ENCODE measurements around the gene MINDY4.

Gene MINDY4

DNA sequence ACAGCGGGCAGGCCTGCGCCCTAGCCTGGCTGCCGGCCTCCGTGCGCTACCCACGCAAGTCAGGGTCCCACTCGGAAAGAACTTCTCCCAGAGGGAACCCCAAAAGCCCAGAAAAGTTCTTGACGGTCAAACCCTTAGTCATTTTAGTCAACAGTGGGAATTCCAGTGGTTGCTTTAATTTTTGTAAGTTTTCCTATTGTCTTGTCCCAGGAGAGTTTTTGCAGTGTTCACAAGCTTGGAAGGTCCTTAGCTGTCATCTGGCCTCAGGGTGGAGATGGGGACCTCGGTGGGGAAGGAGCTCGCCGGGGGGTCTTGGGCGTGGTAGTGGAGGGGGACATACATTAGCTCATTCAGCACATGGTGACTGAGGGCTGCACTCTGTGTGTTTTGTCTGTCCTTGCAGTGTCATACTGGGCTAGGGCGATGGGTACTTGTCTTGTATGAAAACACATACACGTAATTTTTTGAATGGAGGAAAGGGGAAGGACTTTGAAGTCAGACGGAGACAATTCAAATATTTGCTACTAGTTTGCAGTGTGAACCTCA lies 736 bp downstream of the MINDY4 start:
- no peak for DNase-seq (ENCODE audit: low read depth in 3 of 3, low spot score in 1 of 3)

DNA sequence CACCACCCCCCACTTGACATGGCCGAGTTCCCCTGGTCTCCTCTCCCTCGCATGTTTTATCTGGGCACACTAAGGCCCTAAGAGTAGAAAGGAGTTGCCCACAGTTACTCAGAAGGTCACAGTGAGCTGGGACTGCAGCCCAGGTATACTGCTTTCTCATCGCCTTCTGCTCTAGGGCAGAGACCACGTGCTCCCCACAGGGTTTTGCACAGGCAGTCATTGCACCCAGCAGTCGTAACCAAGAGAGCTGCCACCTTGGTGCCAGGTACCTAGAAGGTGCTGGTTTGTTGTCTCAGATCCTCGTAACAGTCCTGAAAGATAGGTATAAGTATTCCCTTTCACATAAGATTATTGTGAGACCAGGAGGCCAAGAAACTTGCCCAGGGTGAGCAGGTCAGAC lies 1.8 kb downstream of the MINDY4 start:
- DNase-seq (ENCODE audit: low read depth in 3 of 3, low spot score in 1 of 3): no peak

DNA sequence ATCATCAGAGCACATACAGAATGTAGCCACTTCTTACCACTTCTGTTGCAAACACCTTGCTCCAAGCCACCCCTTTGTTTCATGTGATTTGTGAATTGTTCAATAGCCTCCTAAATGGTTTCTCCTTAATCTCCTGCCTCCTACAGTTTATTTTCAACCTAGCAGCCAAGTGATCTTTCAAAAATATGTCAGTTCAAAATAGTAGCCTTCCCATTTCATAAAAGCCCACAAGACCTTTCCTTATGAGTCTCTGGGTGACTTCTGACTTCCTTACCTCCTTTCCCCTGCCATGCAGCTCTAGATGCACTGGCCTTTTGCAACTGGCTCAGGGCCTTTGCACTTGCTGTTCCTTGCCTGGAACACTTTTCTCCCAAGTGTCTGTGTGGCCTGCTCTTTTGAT lies 4.8 kb downstream of the MINDY4 start:
- no peak for DNase-seq (ENCODE audit: low read depth in 3 of 3, low spot score in 1 of 3)

DNA sequence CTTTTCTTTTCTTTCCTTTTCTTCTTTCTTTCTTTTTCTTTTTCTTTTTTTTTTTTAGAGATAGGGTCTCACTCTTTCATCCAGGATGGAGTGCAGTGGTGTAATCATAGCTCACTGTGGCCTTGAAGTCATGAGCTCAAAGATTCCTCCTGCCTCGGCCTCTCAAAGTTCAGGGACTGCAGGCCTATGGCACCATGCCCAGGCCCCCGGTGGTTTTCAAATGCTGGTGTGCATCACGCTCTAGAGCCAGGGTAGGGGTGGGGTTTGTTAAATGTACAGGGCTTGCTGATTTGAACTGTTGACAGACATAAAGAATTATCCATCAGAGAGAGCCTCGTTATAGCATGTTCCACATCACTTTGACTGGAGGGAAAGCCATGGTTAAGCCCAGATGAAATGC lies 5.8 kb downstream of the MINDY4 start:
- no peak for DNase-seq (ENCODE audit: low read depth in 3 of 3, low spot score in 1 of 3)

DNA sequence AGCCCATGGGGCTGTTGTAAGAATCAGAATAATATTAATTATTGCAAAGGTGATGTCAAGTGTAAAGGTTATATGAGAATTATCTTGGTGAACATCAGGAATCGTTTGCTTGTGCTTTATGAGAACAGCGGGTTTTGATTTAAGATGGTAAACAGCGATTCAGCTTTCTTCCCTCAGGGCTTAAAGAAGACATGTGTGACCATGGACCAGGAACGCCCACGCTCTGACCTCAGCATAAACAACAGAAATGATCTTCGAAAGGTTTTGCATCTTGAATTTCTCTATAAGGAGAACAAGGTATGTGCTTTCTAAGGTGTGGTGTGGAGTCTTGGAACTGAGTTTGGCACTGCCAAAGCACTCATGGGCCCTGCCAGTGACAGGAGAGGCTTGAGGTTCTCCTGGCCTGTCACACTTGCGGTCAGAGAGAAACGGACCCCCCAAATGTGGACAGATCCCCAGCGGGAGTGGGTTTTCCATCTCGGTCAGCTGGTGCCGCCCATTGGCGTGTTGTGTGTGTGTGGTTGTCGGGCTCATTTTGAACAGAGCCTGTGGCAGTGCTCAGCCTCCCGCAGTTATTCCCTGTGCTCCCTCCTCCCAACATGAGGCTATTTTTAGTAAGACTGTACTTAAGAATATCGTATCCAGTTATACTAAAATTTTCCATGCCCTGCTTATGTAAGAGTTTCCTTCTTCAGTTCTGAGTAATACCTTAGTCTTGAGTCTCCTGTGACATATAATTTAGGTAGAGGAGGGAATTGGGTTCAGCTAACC lies 7.2 kb downstream of the MINDY4 start:
- no peak for DNase-seq (ENCODE audit: low read depth in 3 of 3, low spot score in 1 of 3)

DNA sequence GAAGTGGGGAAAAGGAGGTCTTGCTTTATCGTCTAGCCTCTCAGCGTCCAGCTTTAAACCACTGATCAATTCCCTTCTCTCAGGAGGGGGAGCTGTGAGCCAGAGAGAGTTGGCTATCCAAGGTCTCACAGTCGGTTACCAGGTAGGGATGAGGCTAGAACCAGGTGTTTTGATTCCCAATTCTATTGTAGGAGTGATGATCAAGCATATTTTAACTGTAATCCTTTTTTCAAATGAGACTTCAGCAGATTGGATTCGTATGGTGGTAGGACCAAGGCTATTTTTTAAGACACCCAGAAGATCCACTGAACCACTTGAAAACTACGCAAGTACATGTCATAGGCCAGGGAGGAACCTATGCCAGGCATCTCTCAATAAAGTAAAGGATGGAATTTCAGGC lies 8.4 kb downstream of the MINDY4 start:
- DNase-seq (ENCODE audit: low read depth in 3 of 3, low spot score in 1 of 3): no peak

DNA sequence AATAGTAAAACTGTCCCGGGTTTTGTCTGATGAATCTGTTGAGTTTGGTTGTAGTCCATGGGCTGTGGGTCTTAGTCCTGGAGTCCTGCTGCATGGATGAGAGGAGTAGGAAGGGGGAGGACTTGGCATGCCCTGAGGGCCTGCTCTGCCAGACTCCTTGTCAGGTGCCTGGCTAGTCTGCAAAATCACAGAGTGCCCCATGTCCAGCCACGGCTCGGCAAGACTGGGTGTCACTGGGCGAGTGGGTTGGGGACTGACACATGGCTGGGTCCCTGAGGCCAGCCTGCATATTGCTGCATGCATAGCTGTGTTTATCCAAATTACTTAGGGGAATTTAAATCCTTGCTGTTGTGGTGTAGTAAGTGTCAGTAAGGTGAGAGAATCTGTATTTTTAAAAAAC lies 9.7 kb downstream of the MINDY4 start:
- no peak for DNase-seq (ENCODE audit: low read depth in 3 of 3, low spot score in 1 of 3)

DNA sequence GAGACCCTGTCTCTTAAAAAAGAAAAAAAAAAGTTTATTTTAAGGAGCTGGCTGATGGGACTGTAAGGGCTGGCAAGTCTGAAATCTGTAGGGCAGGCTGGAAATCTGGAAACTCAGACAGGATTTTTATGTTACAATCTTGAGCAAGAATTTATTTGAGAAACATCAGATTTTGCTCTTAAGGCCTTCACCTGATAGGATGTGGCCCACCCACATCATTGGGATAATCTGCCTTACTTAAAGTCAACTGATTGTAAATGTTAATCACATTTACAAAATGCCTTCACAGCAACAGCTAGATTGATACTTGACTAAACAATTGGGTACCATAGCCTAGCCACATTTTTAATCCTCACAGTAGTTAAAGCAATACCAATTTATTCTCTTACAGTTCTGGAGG lies 11.5 kb downstream of the MINDY4 start:
- DNase-seq (ENCODE audit: low read depth in 3 of 3, low spot score in 1 of 3): no peak

DNA sequence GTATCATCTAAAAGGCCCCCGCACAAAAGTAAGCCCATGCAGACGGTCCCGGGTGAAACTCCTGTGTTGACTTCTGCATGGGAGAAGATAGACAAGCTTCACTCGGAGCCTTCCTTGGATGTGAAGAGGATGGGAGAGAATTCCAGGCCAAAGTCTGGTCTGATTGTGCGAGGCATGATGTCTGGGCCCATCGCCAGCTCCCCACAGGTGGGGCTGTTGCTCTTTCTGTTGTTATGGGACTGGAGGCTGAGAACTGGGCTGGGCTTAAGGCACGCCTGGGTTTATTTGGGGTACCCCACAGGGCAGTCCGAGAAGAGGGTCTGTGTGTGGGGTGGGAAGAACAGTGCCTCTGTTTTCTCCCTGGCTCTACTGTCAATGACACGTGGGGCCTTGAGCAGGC lies 14.6 kb downstream of the MINDY4 start:
- DNase-seq (ENCODE audit: low read depth in 3 of 3, low spot score in 1 of 3): no peak

DNA sequence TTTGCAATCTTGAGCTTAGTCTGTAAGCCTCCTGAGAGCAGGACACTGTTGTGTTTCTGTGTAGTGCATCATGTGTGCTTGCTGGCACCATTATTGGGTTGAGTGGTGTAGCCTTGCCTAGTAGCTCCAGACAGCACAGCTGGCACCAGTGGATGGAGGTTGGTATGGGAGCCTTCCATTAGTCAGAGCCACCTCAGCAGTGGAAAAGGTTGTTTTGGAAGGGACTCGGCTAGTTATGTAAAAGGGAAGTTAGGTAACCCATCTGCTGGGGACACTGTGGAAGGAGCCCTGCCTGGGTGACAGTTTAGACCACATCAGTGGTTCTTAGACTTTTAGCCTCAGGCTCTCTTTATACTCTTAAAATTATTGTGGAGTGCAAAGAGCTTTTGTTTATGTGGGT lies 16.3 kb downstream of the MINDY4 start:
- no peak for DNase-seq (ENCODE audit: low read depth in 3 of 3, low spot score in 1 of 3)

DNA sequence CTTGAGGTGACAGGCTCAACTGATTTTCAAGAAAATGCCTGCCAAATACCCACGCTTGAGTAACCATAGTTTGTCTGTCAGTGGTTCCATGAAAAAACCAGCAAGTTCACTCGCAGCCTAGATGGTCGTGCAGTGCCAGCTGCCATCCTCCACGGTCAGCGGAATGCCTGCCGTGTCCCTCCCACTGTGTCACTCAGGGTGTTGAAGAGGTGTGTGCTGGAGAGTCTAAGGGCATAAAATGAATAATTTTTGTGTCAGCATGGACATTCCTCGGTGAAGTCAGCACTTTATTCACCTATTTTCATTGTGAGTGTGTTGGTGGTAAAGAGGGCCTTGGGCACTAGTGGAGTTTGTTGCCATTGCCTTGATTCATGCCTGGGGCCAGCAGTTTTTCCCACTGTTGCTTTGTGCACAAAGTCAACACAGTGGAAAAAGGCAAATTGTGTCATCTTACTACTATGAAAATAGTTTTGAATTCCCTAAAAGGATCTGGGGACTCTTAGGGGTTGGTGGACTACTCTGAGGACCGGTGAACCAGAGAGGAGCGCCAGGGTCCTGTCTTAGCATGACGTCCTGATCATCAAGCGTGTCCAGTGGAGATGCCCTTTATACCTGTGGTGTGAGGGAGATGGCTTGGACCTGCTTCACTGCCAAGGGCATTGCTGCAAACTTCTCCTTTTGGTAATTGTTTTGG lies 17.6 kb downstream of the MINDY4 start:
- no peak for DNase-seq (ENCODE audit: low read depth in 3 of 3, low spot score in 1 of 3)

DNA sequence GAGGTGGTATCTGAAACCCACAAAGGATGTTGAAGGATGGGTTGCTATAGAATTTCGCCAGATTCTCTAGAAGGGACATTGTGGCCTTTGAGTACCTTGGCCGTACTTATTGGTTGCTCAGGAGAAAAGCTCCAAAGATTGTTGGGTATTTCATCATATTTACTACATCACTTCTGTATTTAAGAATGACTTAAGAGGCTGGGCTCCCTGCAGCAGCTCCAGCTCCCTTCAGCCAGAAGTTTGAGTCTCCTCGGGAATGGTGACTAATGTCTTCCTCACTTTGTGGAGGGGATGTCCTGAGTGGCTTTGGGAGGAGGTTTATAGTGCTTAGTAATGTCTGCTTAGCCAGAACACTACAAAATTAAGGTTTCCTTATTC lies 18.1 kb downstream of the MINDY4 start:
- DNase-seq (ENCODE audit: low read depth in 3 of 3, low spot score in 1 of 3): no peak

DNA sequence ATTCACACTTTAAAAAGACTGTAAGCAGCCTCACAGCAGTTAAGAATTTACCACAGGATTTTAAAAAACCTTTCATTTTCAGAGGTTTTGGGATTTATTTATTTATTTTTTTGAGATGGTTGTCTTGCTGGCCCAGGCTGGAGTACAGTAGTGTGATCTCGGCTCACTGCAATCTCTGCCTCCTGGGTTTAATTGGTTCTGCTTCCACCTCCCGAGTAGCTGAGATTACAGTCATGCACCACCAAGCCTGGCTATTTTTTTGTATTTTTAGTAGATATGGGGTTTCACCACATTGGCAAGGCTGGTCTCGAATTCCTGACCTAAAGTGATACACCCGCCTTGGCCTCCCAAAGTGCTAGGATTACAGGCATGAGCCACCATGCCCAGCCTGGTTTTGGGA lies 19.1 kb downstream of the MINDY4 start:
- no peak for DNase-seq (ENCODE audit: low read depth in 3 of 3, low spot score in 1 of 3)

DNA sequence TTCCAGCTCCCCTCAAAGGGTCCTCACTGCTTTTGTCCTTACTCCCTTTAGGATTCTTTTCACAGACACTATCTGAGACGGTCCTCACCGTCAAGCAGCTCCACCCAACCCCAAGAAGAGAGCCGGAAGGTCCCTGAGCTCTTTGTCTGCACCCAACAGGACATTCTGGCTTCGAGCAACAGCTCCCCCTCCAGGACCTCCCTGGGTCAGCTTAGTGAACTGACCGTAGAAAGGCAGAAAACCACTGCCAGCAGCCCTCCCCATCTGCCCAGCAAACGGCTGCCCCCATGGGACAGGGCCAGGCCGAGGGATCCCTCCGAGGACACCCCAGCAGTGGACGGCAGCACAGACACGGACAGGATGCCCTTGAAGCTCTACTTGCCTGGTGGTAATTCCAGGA lies 19.9 kb downstream of the MINDY4 start:
- no peak for DNase-seq (ENCODE audit: low read depth in 3 of 3, low spot score in 1 of 3)

DNA sequence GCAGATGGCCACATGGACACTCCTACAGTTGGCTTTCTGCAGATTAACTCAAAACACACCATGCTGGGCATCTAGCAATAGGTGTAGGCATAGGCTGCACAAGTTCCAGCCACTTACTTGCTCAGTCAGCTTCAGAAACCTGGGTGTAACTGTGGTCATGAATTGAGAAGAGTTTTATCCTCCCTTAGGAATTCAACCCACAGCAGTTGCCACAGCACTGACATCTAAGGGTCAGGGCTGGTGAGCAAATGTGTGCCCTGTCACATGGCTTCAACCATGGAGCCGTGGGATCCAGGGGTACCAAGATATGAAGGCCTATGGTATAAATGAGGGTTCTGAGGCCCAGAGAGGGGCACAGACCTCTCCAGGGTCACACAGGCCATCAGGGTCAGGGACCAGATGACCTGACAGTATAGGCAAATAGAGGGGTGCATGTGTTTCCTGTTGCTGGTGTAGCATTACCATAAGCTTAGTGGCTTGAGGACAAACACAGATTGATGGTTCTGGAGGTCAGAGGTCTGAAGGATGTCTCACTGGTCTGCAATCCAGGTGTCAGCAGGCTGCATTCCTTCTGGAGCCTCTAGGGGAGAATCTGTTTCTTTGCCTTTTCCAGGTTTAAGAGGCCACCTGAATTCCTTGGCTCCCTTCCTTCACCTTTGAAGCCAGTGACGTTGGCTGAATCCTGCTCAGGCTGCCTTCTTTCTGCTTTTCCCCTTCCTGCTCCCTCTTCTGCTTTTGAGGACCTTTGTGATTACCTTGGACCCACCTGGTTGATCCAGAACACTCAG lies 24.1 kb downstream of the MINDY4 start:
- DNase-seq (ENCODE audit: low read depth in 3 of 3, low spot score in 1 of 3): no peak

DNA sequence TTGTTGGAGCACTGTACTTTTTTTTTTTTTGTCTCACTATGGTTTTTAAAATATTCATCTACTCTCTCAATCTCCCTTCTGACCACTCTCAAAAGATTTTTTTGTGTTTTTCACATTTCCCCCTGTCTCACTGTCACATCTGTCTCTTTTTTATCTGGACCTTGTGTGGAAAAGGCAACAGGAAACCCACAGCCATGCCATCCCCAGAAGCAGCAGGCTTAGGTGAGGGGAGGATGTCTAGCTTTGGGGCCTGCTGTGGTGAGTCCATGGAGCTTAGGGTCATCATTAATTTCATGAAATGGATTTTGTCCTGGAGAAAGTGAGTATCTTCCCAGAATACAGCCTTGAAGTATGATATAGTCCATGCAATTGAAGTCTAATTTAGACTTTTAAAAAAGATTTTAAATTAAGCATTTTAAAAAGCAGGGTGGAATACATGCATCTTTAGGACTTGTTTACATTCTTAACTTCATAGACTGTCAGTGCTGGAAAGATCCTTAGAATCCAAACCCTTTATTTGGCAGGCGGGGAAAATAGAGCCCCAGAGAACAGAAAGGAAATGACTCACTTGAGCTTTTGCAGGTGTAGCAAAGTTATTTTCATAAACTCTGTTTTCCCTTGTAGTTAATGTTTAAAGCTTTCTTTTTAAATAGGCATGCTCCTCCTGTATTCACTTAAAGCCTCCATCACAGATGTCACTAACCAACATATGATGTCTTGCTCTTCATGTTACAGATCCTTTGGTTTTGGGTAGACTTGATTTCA lies 25.1 kb downstream of the MINDY4 start:
- DNase-seq (ENCODE audit: low read depth in 3 of 3, low spot score in 1 of 3): no peak

DNA sequence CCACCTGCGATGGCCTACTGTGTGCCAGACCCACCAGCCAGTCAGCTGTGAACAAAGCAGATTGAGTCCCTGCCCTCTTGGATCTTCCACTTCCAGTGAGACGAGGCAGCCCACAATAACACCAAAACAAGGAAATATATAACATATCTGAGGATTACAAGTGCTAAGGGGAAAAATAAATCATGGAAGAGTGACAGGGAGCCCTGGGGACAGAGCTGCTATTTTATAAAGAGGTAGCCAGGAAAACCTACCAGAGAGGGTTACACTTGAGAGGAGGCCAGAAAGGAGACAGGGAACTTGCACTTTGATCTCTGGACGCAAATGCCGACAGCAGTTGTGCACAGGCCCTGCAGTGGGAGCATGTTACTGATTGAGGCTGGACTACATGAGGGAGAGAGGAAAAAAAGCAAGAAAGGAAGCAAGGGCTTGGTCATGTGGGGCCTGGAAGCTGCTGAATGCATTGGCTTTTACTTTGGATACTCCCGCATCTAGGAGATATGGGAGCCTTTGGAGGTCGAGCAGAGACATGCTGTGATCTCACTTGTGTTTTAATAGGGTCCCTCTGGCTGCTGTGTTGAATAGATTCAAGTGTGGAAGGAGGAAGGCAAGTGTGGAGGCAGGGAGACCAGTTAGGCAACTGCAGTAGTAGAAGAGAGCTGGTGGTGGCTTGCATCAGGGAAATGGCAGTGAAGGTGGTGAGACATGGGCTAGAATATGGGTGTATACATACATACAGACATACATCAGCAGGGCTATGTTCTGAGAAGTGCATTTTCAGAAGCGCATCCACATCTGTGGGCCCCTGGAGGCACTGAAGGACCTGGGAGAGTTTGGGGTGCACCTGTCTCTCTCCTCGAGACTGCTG lies 26.2 kb downstream of the MINDY4 start:
- DNase-seq (ENCODE audit: low read depth in 3 of 3, low spot score in 1 of 3): no peak

DNA sequence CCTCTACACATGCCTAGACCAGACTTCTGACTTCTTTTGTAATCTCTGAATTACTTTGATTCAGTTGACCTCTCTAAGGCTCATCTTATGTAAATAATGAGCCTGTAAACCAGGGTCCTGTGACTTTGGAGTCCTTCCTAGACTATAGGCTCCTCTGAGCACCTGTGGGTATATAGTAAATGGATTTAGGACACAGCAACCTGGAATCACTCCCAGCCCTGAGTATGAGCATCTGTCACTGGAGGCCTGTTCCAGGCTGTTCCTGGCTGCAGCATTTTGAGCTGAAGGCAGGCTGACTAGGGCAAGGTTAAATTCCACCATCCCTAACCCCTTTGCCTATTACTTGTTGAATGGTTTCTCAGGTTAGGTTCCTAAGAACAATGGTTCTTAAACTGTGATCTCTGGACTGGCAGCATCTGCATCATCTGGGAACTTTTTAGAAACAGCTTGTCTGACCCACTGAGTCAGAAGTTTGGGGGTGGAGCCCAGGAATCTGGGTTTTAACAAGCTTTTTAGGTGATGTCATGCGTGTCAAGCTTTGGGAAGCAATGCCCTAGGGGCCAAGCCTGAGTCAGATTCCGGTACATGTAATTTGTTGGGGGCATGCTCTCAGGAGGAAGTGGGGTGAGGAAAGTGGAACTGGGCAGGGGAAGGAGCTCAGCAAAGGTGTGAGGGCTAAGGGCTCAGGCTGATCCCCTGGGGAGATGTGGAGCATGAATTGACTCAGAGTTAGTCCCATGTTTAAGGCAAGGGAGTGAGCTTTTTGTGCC lies 28.2 kb downstream of the MINDY4 start:
- no peak for DNase-seq (ENCODE audit: low read depth in 3 of 3, low spot score in 1 of 3)

DNA sequence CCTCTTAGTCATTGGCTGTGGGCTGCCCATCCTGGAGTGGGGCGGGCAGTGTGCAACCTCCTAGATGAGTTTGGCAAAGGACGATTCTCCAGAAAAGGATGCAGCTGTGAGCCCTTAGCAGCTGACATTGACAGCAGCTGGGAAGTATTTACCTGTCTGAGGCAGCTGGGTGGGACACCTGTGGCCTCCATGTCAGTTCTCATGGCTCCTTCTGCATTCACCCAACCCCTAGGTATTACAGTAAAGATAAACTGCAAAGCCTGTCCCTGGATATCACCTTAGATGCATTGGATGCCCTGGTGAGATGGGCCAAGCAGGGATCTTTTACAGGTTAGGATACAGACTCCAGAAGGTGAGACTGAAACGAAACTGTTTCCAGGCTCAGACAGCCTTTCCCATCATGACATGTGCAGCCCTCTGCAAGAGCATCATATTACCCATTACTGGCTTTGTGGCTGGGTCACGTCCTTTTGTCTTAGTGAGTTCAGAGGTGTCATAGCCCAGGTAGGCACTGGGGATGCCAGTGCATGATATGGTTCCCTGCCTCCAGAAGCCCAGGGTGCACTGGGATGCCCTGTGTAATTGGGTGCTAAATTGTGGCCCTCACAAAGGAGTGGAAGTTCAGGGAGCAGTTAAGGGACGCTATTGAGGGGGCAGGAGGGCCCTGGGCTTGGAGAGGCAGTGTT lies 28.9 kb downstream of the MINDY4 start:
- no peak for DNase-seq (ENCODE audit: low read depth in 3 of 3, low spot score in 1 of 3)
